ENCODE measurements around the gene NDUFS4. TPM values are rescaled to one million over a fixed set of nuclear protein-coding genes. Genes with fewer than 3 reads are reported as not detected.
"Not testable (repeated sequence)": the region's sequence is repeated elsewhere in the genome, so short reads cannot be mapped to it uniquely, and the experiment has no call there.

The NDUFS4 gene
- total RNA-seq, 1 experiment from 2014 or later: 112 TPM

DNA sequence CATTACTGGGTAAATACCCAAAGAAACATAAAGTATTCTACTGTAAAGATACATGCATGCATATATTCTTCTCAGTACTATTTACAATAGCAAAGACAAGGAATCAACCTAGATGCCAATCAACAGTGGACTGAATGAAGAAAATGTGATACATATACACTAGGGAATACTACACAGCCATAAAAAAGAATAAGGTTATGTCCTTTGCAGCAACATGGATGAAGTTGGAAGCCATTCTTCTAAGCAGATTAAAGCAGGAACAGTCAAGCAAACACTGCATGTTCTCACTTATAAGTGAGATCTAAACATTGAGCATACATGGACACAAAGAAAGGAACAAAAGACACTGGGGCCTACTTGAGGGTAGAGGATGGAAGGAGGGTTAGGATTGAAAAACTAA lies 39.6 kb upstream of the NDUFS4 start:
- Histone ChIP-seq H3K4me1 (ENCODE audit: insufficient read depth, low read length, poor library complexity, severe bottlenecking) (no peaks in the 10 kb centered on the region), H3K9me3 (ENCODE audit: low read depth, low read length, poor library complexity, severe bottlenecking) (peaks cover 4% of the 10 kb centered on the region), H3K4me3 (ENCODE audit: low read depth, low read length, poor library complexity, severe bottlenecking) (no peak overlapping the region), H3K36me3 (ENCODE audit: insufficient read depth, low read length, poor library complexity, severe bottlenecking) (no peaks in the 10 kb centered on the region), H3K27ac (ENCODE audit: low read depth, low read length, poor library complexity, severe bottlenecking) (no peak overlapping the region), H3K27me3 (replicated peaks; ENCODE audit: insufficient read depth, low read depth, low read length, poor library complexity) (no peaks in the 10 kb centered on the region)
- no TSS peak for BruUV-seq (replicated peaks)
- TF ChIP-seq, protein P1, sequence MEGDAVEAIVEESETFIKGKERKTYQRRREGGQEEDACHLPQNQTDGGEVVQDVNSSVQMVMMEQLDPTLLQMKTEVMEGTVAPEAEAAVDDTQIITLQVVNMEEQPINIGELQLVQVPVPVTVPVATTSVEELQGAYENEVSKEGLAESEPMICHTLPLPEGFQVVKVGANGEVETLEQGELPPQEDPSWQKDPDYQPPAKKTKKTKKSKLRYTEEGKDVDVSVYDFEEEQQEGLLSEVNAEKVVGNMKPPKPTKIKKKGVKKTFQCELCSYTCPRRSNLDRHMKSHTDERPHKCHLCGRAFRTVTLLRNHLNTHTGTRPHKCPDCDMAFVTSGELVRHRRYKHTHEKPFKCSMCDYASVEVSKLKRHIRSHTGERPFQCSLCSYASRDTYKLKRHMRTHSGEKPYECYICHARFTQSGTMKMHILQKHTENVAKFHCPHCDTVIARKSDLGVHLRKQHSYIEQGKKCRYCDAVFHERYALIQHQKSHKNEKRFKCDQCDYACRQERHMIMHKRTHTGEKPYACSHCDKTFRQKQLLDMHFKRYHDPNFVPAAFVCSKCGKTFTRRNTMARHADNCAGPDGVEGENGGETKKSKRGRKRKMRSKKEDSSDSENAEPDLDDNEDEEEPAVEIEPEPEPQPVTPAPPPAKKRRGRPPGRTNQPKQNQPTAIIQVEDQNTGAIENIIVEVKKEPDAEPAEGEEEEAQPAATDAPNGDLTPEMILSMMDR (conservative IDR thresholded peaks at IDR 0.05; ENCODE audit: low read depth, low read length): no peak
- no peak for TF ChIP-seq EZH2 (IDR thresholded peaks at IDR 0.05; ENCODE audit: borderline replicate concordance, low read depth, low read length, poor library complexity, severe bottlenecking)
- intact Hi-C loops (cut with micrococcal nuclease; ENCODE audit: unreplicated experiment): no loop called here
- DNase-seq (ENCODE audit: low spot score): no peak
- CTCF ChIA-PET: no interaction called here
- POLR2A ChIA-PET (ENCODE audit: low non-redundant PET): no interaction called here

DNA sequence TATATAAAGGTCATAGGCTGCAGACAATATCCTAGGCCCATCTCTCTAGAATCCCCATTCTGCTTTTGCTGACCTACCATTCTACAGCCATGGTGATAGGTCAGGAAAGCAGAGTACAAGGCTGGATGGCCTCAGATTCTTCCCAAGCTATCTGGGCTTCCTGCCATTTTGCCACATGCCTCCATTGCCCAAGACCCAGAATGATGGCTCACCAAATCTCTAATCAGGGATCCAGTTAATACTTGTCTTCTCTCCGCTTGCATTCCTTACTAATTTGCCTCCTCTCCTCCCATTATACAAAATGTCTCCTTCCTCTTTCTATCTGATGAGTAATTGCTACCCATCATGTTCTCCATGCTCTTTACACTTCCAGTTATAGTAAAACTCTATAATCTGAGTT lies 22.7 kb upstream of the NDUFS4 start:
- ChIA-PET CTCF (no interaction called here), POLR2A (ENCODE audit: low non-redundant PET) (no interaction called here)
- no peaks in the 10 kb centered on the region for H3K4me1 ChIP-seq (ENCODE audit: insufficient read depth, low read length, poor library complexity, severe bottlenecking)
- no peaks in the 10 kb centered on the region for H3K27me3 ChIP-seq (replicated peaks; ENCODE audit: insufficient read depth, low read depth, low read length, poor library complexity)
- BruUV-seq (replicated peaks): no TSS peak
- no peak overlapping the region for H3K4me3 ChIP-seq (ENCODE audit: low read depth, low read length, poor library complexity, severe bottlenecking)
- no peak overlapping the region for H3K27ac ChIP-seq (ENCODE audit: low read depth, low read length, poor library complexity, severe bottlenecking)
- no peak for DNase-seq (ENCODE audit: low spot score)
- TF ChIP-seq, protein P1 (conservative IDR thresholded peaks at IDR 0.05; ENCODE audit: low read depth, low read length): no peak
- no peak for TF ChIP-seq EZH2 (IDR thresholded peaks at IDR 0.05; ENCODE audit: borderline replicate concordance, low read depth, low read length, poor library complexity, severe bottlenecking)
- no peaks in the 10 kb centered on the region for H3K9me3 ChIP-seq (ENCODE audit: low read depth, low read length, poor library complexity, severe bottlenecking)
- intact Hi-C loops (cut with micrococcal nuclease; ENCODE audit: unreplicated experiment): no loop called here
- H3K36me3 ChIP-seq (ENCODE audit: insufficient read depth, low read length, poor library complexity, severe bottlenecking): no peaks in the 10 kb centered on the region

DNA sequence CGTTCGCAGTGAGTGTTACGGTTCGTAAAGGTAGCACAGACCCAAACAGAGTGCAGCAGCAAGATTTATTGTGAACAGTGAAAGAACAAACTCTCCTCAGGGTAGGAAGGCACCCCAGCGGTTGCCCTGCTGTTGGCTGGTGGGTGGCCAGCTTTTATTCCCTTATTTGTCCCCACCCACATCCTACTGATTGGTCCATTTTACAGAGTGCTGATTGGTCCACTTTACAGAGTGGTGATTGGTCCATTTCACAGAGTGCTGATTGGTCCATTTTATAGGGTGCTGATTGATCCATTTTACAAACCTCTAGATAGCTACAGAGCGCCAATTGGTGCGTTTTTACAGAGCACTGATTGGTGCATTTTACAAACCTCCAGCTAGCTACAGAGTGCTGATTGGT lies 19.7 kb upstream of the NDUFS4 start:
- CTCF ChIA-PET; H3K27ac ChIP-seq (ENCODE audit: low read depth, low read length, poor library complexity, severe bottlenecking); H3K4me1 ChIP-seq (ENCODE audit: insufficient read depth, low read length, poor library complexity, severe bottlenecking); intact Hi-C loops (cut with micrococcal nuclease; ENCODE audit: unreplicated experiment); BruUV-seq (replicated peaks); H3K27me3 ChIP-seq (replicated peaks; ENCODE audit: insufficient read depth, low read depth, low read length, poor library complexity); DNase-seq (ENCODE audit: low spot score); H3K4me3 ChIP-seq (ENCODE audit: low read depth, low read length, poor library complexity, severe bottlenecking); POLR2A ChIA-PET (ENCODE audit: low non-redundant PET); H3K9me3 ChIP-seq (ENCODE audit: low read depth, low read length, poor library complexity, severe bottlenecking); H3K36me3 ChIP-seq (ENCODE audit: insufficient read depth, low read length, poor library complexity, severe bottlenecking): not testable (repeated sequence)

DNA sequence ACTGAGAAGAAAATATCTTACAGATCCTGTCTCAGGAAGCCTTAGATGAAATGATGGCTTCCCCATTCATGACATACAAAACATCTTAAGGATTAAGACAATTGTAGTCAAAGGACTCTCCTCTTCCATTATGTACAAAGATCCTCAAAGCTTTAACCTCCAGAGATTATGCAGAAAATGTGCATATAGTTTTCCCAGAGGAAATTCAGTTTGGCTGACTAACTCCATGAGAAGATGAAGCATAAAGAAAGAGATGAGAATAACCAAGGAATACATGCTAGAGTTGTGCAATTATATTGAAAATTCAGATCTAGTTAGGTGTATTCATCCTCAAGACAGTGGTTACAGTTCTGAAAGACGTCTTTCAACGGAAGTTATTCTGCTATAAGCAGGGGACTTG lies 18.6 kb upstream of the NDUFS4 start:
- no peak for DNase-seq (ENCODE audit: low spot score)
- no peaks in the 10 kb centered on the region for H3K36me3 ChIP-seq (ENCODE audit: insufficient read depth, low read length, poor library complexity, severe bottlenecking)
- H3K9me3 ChIP-seq (ENCODE audit: low read depth, low read length, poor library complexity, severe bottlenecking): no peaks in the 10 kb centered on the region
- H3K27ac ChIP-seq (ENCODE audit: low read depth, low read length, poor library complexity, severe bottlenecking): no peak overlapping the region
- ChIA-PET CTCF (no interaction called here), POLR2A (ENCODE audit: low non-redundant PET) (no interaction called here)
- no peaks in the 10 kb centered on the region for H3K27me3 ChIP-seq (replicated peaks; ENCODE audit: insufficient read depth, low read depth, low read length, poor library complexity)
- no peaks in the 10 kb centered on the region for H3K4me1 ChIP-seq (ENCODE audit: insufficient read depth, low read length, poor library complexity, severe bottlenecking)
- no TSS peak for BruUV-seq (replicated peaks)
- H3K4me3 ChIP-seq (ENCODE audit: low read depth, low read length, poor library complexity, severe bottlenecking): no peak overlapping the region
- intact Hi-C loops (cut with micrococcal nuclease; ENCODE audit: unreplicated experiment): no loop called here
- TF ChIP-seq EZH2 (IDR thresholded peaks at IDR 0.05; ENCODE audit: borderline replicate concordance, low read depth, low read length, poor library complexity, severe bottlenecking): no peak
- TF ChIP-seq, protein P1 (conservative IDR thresholded peaks at IDR 0.05; ENCODE audit: low read depth, low read length): no peak

Measured in A673 (cell line).